ENCODE data around the gene TECPR1. TPM values are rescaled to one million over a fixed set of nuclear protein-coding genes. Genes with fewer than 3 reads are reported as not detected.

Gene TECPR1
- total RNA-seq, 1 donor from 2014 or later = 44.0 TPM

- Histone ChIP-seq H3K4me3 (ENCODE audit: low read depth, low read length) (no peak overlapping the region), H3K36me3 (ENCODE audit: control insufficient read depth, insufficient read depth, low read length) (no peaks in the 10 kb centered on the region), H3K27me3 (ENCODE audit: control insufficient read depth, insufficient read depth, low read length) (no peaks in the 10 kb centered on the region)
- no peak for TF ChIP-seq CTCF (IDR thresholded peaks at IDR 0.05; ENCODE audit: insufficient read depth, low read length, poor library complexity, severe bottlenecking)
- DNase-seq (ENCODE audit: low read depth) = no peak
These were observed 26.0 kb downstream of the TECPR1 start for GRCh38 chr7:98225913-98226614.

GRCh38 chr7:98224701-98225181 is 27.3 kb downstream of the TECPR1 start:
- no peak for TF ChIP-seq CTCF (IDR thresholded peaks at IDR 0.05; ENCODE audit: insufficient read depth, low read length, poor library complexity, severe bottlenecking)
- no peak overlapping the region for H3K4me3 ChIP-seq (ENCODE audit: low read depth, low read length)
- H3K36me3 ChIP-seq (ENCODE audit: control insufficient read depth, insufficient read depth, low read length) = no peaks in the 10 kb centered on the region
- H3K27me3 ChIP-seq (ENCODE audit: control insufficient read depth, insufficient read depth, low read length) = no peaks in the 10 kb centered on the region
- DNase-seq (ENCODE audit: low read depth) = no peak

- no peaks in the 10 kb centered on the region for H3K27me3 ChIP-seq (ENCODE audit: control insufficient read depth, insufficient read depth, low read length)
- no peaks in the 10 kb centered on the region for H3K36me3 ChIP-seq (ENCODE audit: control insufficient read depth, insufficient read depth, low read length)
- H3K4me3 ChIP-seq (ENCODE audit: low read depth, low read length) = no peak overlapping the region
- no peak for DNase-seq (ENCODE audit: low read depth)
- no peak for TF ChIP-seq CTCF (IDR thresholded peaks at IDR 0.05; ENCODE audit: insufficient read depth, low read length, poor library complexity, severe bottlenecking)
These were observed 27.9 kb downstream of the TECPR1 start for GRCh38 chr7:98223898-98224700.

- no peak for TF ChIP-seq CTCF (IDR thresholded peaks at IDR 0.05; ENCODE audit: insufficient read depth, low read length, poor library complexity, severe bottlenecking)
- Histone ChIP-seq H3K4me3 (ENCODE audit: low read depth, low read length) (no peak overlapping the region), H3K36me3 (ENCODE audit: control insufficient read depth, insufficient read depth, low read length) (no peaks in the 10 kb centered on the region), H3K27me3 (ENCODE audit: control insufficient read depth, insufficient read depth, low read length) (no peaks in the 10 kb centered on the region)
- DNase-seq (ENCODE audit: low read depth) = no peak
These were observed 28.6 kb downstream of the TECPR1 start for GRCh38 chr7:98223351-98223897.

- H3K27me3 ChIP-seq (ENCODE audit: control insufficient read depth, insufficient read depth, low read length) = no peaks in the 10 kb centered on the region
- no peak for TF ChIP-seq CTCF (IDR thresholded peaks at IDR 0.05; ENCODE audit: insufficient read depth, low read length, poor library complexity, severe bottlenecking)
- no peak for DNase-seq (ENCODE audit: low read depth)
- H3K4me3 ChIP-seq (ENCODE audit: low read depth, low read length) = no peak overlapping the region
- H3K36me3 ChIP-seq (ENCODE audit: control insufficient read depth, insufficient read depth, low read length) = no peaks in the 10 kb centered on the region
These were observed 29.4 kb downstream of the TECPR1 start for GRCh38 chr7:98222533-98223195.
